Mucosa of descending colon (tissue), 3 donors: Measurements from ENCODE around the gene DLEC1. TPM values are rescaled to one million over a fixed set of nuclear protein-coding genes. Genes with fewer than 3 reads are reported as not detected.
A peak's percentile ranks its signal among the peaks of the same experiment; 100 is the strongest.

Experiments used
- ATAC-seq: fragments of 200-7000 bp; cut with Tn5 transposase; one replicate; pipeline ENCODE4 v1.9.1; 2020; ENCODE audit warnings: mild to moderate bottlenecking, moderate library complexity
- DNase-seq, 3 donors: peaks; one replicate each; pipeline ENCODE4 v3.0.0-alpha.2; 2020
- H3K36me3 ChIP-seq: fragments of 200-600 bp; one replicate; pipeline ENCODE4 v1.8.0; 2021; ENCODE audit warnings: low read depth, mild to moderate bottlenecking
- H3K4me1 ChIP-seq: fragments of 200-600 bp; one replicate; pipeline ENCODE4 v1.8.0; 2021; ENCODE audit warnings: low read depth, mild to moderate bottlenecking
- H3K4me3 ChIP-seq: fragments of 200-600 bp; one replicate; pipeline ENCODE4 v1.8.0; 2021; ENCODE audit warnings: mild to moderate bottlenecking
- H3K9me3 ChIP-seq: fragments of 200-600 bp; one replicate; pipeline ENCODE4 v1.8.0; 2021; ENCODE audit warnings: mild to moderate bottlenecking
- CTCF ChIP-seq: fragments of 200-600 bp; IDR thresholded peaks from one replicate; pipeline ENCODE4 v1.8.0; 2022; ENCODE audit warnings: antibody characterized with exemption, mild to moderate bottlenecking
- intact Hi-C, 2 donors: fragments of 100-400 bp; cut with DNase I in 1 of 2; cut with micrococcal nuclease in 1 of 2; formaldehyde crosslinking; loops; one replicate each; pipeline versions ENCODE4 v1.11.0 to v1.11.1; 2022; cut with DNase I, micrococcal nuclease
- total RNA-seq, 3 donors: library from RNA; stranded (reverse); fragmentation: NEBNext Ultra II Directional in 2 of 3; extraction: Animal tissue kit (Norgen Biotek cat#: 25700) in 2 of 3; gene quantifications; one replicate each; pipeline versions ENCODE4 v1.2.1 to v1.2.4, GENCODE V29; 2021 to 2023
- donor health status: DM: no; HTN: no; CAD: no; lungs with moderate emphysema.
- donor health status: DM: no; HTN: no; CAD: no.
- donor health status: DM: no; HTN: yes; CAD: no.

The DLEC1 gene
- total RNA-seq, 3 donors from 2014 or later: 0.73 to 1.7 (median 1.5) TPM

DNA sequence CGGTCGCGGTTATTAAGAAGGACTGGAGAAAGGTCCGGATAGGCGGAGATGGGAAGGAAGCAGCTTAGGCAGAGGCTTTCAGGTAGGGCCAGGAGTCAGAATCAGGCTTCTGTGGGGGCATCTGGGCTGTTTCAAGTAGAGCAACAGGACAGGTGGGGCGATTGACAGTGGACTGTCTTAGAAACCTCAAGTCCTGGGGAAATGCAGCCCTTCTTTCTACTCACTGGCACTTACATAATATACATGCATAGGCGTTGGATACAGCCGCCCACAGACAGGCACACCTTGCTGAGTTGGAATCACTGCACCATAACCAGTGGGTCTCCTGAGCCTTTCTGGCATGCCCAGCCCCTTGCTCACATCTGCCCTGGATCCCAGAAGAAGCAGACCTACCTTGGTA lies 100.2 kb downstream of the DLEC1 start:
- H3K36me3 ChIP-seq: no peaks in the 10 kb centered on the region
- peak overlapping the region; percentile 85 for H3K4me3 ChIP-seq
- no peak for TF ChIP-seq CTCF
- H3K9me3 ChIP-seq: no peaks in the 10 kb centered on the region
- ATAC-seq (no peak), DNase-seq (peak in 2 of 3 donors; percentile 38 to 44)
- intact Hi-C loops: loop anchor here in 1 of 2 donors (10.0 kb wide), 1 partner anchor 94 kb away; no protein-coding TSS in a partner anchor
- H3K4me1 ChIP-seq: peaks cover 24% of the 10 kb centered on the region

GRCh38 chr3:38139652-38140051 lies 100.6 kb downstream of the DLEC1 start:
- intact Hi-C loops: loop anchor here in 1 of 2 donors (10.0 kb wide), 1 partner anchor 95 kb away; no protein-coding TSS in a partner anchor
- ATAC-seq (no peak), DNase-seq (peak in 2 of 3 donors; percentile 5 to 45)
- Histone ChIP-seq H3K36me3 (no peaks in the 10 kb centered on the region), H3K4me1 (peaks cover 21% of the 10 kb centered on the region), H3K4me3 (no peak overlapping the region), H3K9me3 (no peaks in the 10 kb centered on the region)
- TF ChIP-seq CTCF: no peak

DNA sequence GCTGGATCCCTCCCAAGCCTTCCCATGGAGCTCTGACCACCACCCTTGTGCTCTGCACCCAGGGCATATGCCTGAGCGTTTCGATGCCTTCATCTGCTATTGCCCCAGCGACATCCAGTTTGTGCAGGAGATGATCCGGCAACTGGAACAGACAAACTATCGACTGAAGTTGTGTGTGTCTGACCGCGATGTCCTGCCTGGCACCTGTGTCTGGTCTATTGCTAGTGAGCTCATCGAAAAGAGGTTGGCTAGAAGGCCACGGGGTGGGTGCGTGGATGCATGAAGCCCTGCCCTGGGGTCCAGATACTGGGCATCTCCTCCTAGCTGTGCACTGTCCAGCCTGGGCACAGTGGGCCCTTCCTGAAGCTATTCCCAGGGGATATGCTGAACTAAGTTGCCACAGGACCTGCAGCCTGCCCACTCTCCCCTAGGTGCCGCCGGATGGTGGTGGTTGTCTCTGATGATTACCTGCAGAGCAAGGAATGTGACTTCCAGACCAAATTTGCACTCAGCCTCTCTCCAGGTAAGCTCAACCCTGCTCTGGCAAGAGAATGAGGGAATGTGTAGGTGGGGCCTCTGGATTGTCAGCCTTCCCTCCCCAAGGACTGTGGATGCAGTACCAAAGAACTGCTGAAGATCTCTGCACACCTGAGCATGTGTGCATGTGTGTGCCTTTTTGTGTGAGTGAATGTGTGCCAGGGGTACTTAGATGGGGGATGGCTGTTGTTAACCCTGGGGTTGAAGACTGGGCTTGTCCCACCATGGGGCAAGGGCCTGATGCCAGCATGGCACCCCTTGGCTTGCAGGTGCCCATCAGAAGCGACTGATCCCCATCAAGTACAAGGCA lies 101.5 kb downstream of the DLEC1 start:
- Histone ChIP-seq H3K36me3 (no peaks in the 10 kb centered on the region), H3K4me3 (no peak overlapping the region), H3K9me3 (no peaks in the 10 kb centered on the region), H3K4me1 (peaks cover 12% of the 10 kb centered on the region)
- intact Hi-C loops: no loop called here
- TF ChIP-seq CTCF: no peak
- ATAC-seq (no peak), DNase-seq (peak in 2 of 3 donors; percentile 4 to 40)

GRCh38 chr3:38141173-38141951 lies 102.4 kb downstream of the DLEC1 start:
- H3K36me3 ChIP-seq: no peaks in the 10 kb centered on the region
- peaks cover 9% of the 10 kb centered on the region for H3K4me1 ChIP-seq
- intact Hi-C loops: no loop called here
- H3K4me3 ChIP-seq: no peak overlapping the region
- DNase-seq (peak in 2 of 3 donors; percentile 1 to 48), ATAC-seq (no peak)
- no peaks in the 10 kb centered on the region for H3K9me3 ChIP-seq
- no peak for TF ChIP-seq CTCF

- peaks cover 3% of the 10 kb centered on the region for H3K9me3 ChIP-seq
- H3K4me3 ChIP-seq: no peak overlapping the region
- no peaks in the 10 kb centered on the region for H3K36me3 ChIP-seq
- no peak for ATAC-seq
- intact Hi-C loops: no loop called here
- H3K4me1 ChIP-seq: peaks cover 9% of the 10 kb centered on the region
- DNase-seq: peak in 1 of 3 donors; percentile 1
- TF ChIP-seq CTCF: no peak
Observed at GRCh38 chr3:38141952-38142273, 102.9 kb downstream of the DLEC1 start.
